GM23338 (cell line): Measurements from ENCODE around the gene TSC2. TPM values are rescaled to one million over a fixed set of nuclear protein-coding genes. Genes with fewer than 3 reads are reported as not detected.

ENCODE experiments used
- ATAC-seq: fragments of 200-7000 bp; cut with Tn5 transposase; 3 replicates; pipeline ENCODE4 v1.9.1; 2020
- DNase-seq: peaks from one replicate; pipeline ENCODE4 v3.0.0-alpha.2; 2015; ENCODE audit warnings: low spot score
- H2AFZ ChIP-seq: fragments of 200-600 bp; sonication (generic); 2 replicates; pipeline ENCODE4 v1.8.0; 2016; ENCODE audit warnings: antibody characterized with exemption, mild to moderate bottlenecking, moderate library complexity
- H3F3A ChIP-seq: fragments of 200-600 bp; sonication (generic); replicated peaks from 2 replicates; pipeline ENCODE4 v1.8.0; 2017; ENCODE audit warnings: antibody characterized with exemption, mixed run types, low read depth
- H3K27ac ChIP-seq: fragments of 200-600 bp; sonication (generic); 2 replicates; pipeline ENCODE4 v1.6.1; 2016; ENCODE audit warnings: low read depth
- H3K27me3 ChIP-seq: fragments of 200-600 bp; sonication (generic); 2 replicates; pipeline ENCODE4 v1.8.0; 2016; ENCODE audit warnings: mild to moderate bottlenecking, mixed run types, moderate library complexity; ENCODE audit not compliant: insufficient read depth
- H3K36me3 ChIP-seq: fragments of 200-600 bp; sonication (generic); 2 replicates; pipeline ENCODE4 v1.8.0; 2016; ENCODE audit warnings: mild to moderate bottlenecking; ENCODE audit not compliant: insufficient read depth
- H3K4me1 ChIP-seq: fragments of 200-600 bp; sonication (generic); 2 replicates; pipeline ENCODE4 v1.8.0; 2016; ENCODE audit warnings: mild to moderate bottlenecking, moderate library complexity; ENCODE audit not compliant: insufficient read depth
- H3K4me2 ChIP-seq: fragments of 200-600 bp; sonication (generic); 2 replicates; pipeline ENCODE4 v1.7.1; 2017; ENCODE audit warnings: mixed run types
- H3K4me3 ChIP-seq: fragments of 200-600 bp; sonication (generic); 2 replicates; pipeline ENCODE4 v1.6.1; 2016; ENCODE audit warnings: mixed run types
- H3K79me2 ChIP-seq: fragments of 200-600 bp; sonication (generic); replicated peaks from 2 replicates; pipeline ENCODE4 v1.8.0; 2017; ENCODE audit warnings: mild to moderate bottlenecking; ENCODE audit not compliant: insufficient read depth
- H3K9me2 ChIP-seq: fragments of 200-600 bp; sonication (generic); 2 replicates; pipeline ENCODE4 v1.8.0; 2017; ENCODE audit not compliant: insufficient read depth
- H4K20me1 ChIP-seq: fragments of 200-600 bp; sonication (generic); replicated peaks from 2 replicates; pipeline ENCODE4 v1.8.0; 2017; ENCODE audit warnings: mild to moderate bottlenecking; ENCODE audit not compliant: insufficient read depth
- H3K27ac Mint-ChIP-seq: 2 replicates; pipeline ENCODE4 v1.8.0; 2020; ENCODE audit warnings: inconsistent platforms, mild to moderate bottlenecking, moderate library complexity, mixed read lengths
- H3K27me3 Mint-ChIP-seq: 3 replicates; pipeline ENCODE4 v1.8.0; 2022; ENCODE audit warnings: low read depth, mild to moderate bottlenecking, moderate library complexity, mixed read lengths, inconsistent platforms; ENCODE audit not compliant: insufficient read depth, poor library complexity
- H3K36me3 Mint-ChIP-seq: 3 replicates; pipeline ENCODE4 v1.8.0; 2021; ENCODE audit warnings: low read depth, mild to moderate bottlenecking, inconsistent platforms, moderate library complexity, mixed read lengths
- H3K4me1 Mint-ChIP-seq: 3 replicates; pipeline ENCODE4 v1.8.0; 2020; ENCODE audit warnings: mild to moderate bottlenecking, inconsistent platforms, mixed read lengths
- H3K4me3 Mint-ChIP-seq: 3 replicates; pipeline ENCODE4 v1.8.0; 2021; ENCODE audit warnings: moderate library complexity, mild to moderate bottlenecking, inconsistent platforms, mixed read lengths
- H3K9me3 Mint-ChIP-seq: 3 replicates; pipeline ENCODE4 v1.8.0; 2020; ENCODE audit warnings: moderate library complexity, mild to moderate bottlenecking, inconsistent platforms, mixed read lengths
- CREB1 ChIP-seq: fragments of 250-450 bp; sonication (Bioruptor Pico); IDR thresholded peaks from 2 replicates; pipeline ENCODE4 v1.5.0; 2020; ENCODE audit warnings: low read depth, mild to moderate bottlenecking, moderate library complexity
- EZH2 ChIP-seq: fragments of 200-600 bp; sonication (generic); IDR thresholded peaks from one replicate; pipeline ENCODE4 v1.8.0; 2017; ENCODE audit warnings: antibody characterized with exemption, mild to moderate bottlenecking, low read depth; ENCODE audit not compliant: unreplicated experiment
- EZH2phosphoT487 ChIP-seq: fragments of 200-600 bp; sonication (generic); IDR thresholded peaks from one replicate; pipeline ENCODE4 v1.8.1; 2018; ENCODE audit warnings: antibody characterized with exemption; ENCODE audit not compliant: unreplicated experiment
- JUNB ChIP-seq: IDR thresholded peaks from one replicate; pipeline ENCODE4 v1.6.1; 2016; ENCODE audit warnings: antibody characterized with exemption; ENCODE audit not compliant: unreplicated experiment
- NANOG ChIP-seq: IDR thresholded peaks from 2 replicates; pipeline ENCODE4 v1.6.1; 2016; ENCODE audit warnings: antibody characterized with exemption, borderline replicate concordance
- POLR2AphosphoS5 ChIP-seq: IDR thresholded peaks from 2 replicates; pipeline ENCODE4 v1.6.1; 2016; ENCODE audit warnings: antibody characterized with exemption, low read depth
- STAT1 ChIP-seq: IDR thresholded peaks from one replicate; pipeline ENCODE4 v1.6.1; 2016; ENCODE audit warnings: antibody characterized with exemption; ENCODE audit not compliant: unreplicated experiment
- ZNF114 ChIP-seq: fragments of 250-450 bp; sonication (Bioruptor Pico); IDR thresholded peaks from 2 replicates; pipeline ENCODE4 v1.5.0; 2020; ENCODE audit warnings: mild to moderate bottlenecking, moderate library complexity
- ZNF331 ChIP-seq: fragments of 250-450 bp; sonication (Bioruptor Pico); IDR thresholded peaks from 2 replicates; pipeline ENCODE4 v1.5.0; 2020; ENCODE audit warnings: low read depth, mild to moderate bottlenecking, moderate library complexity
- polyA plus RNA-seq: library from polyadenylated mRNA; unstranded; fragments of >200 nt; fragmentation: Nextera tagmentation; extraction: Ambion mirVana; gene quantifications from 2 replicates; pipeline ENCODE4 v1.2.1, GENCODE V29; 2016
- total RNA-seq: library from RNA; depleted of rRNA; stranded (reverse); fragments of >200 nt; shearing (Covaris generic); gene quantifications from 2 replicates; pipeline ENCODE4 v1.2.3, GENCODE V29; 2014
- TF ChIP-seq, protein P1 (sequence below): fragments of 250-450 bp; sonication (Bioruptor Pico); IDR thresholded peaks from 2 replicates; pipeline ENCODE4 v1.5.0; 2020; ENCODE audit warnings: mild to moderate bottlenecking, moderate library complexity
- TF ChIP-seq, protein P2 (sequence below), 2 experiments: fragments of 200-600 bp in 1 of 2; sonication (generic) in 1 of 2; conservative IDR thresholded peaks; 2 replicates each; pipeline versions ENCODE4 v1.5.1 to v1.6.1; 2016 to 2017; ENCODE audit warnings: antibody characterized with exemption in 2 of 2, low read depth in 2 of 2, mild to moderate bottlenecking in 2 of 2, moderate library complexity in 1 of 2
- TF ChIP-seq, protein P3 (sequence below): IDR thresholded peaks from 2 replicates; pipeline ENCODE4 v1.6.1; 2016; ENCODE audit warnings: antibody characterized with exemption
- TF ChIP-seq, protein P4 (sequence below): IDR thresholded peaks from one replicate; pipeline ENCODE4 v1.6.1; 2018; ENCODE audit warnings: antibody characterized with exemption; ENCODE audit not compliant: unreplicated experiment

The TSC2 gene
- total and polyA plus RNA-seq, 2 experiments from 2014 or later: 40.5 to 93.0 TPM

DNA sequence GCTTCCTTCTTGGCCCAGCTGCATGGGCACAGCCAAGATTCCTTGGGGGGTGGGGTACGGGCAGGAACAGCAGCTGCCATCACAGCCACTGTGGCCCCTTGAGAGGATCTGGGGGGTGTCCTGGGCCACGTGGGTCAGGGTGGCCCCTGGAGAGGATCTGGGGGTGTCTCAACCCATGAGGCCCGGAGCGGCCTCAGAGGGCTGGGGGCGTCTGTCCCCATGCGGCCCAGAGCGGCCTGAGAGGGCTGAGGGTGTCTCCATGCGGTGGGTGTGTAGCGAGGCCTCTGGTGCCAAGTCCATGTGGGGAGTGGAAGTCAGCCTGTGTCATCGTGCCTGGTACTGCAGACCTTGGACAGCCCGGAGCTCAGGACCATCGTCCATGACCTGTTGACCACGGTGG is 13.7 kb downstream of the TSC2 start:
- peaks cover 12% of the 10 kb centered on the region for H3K27me3 Mint-ChIP-seq

More for the DNA sequence above, 13.7 kb downstream of the TSC2 start:
- no peaks in the 10 kb centered on the region for H3K4me1 ChIP-seq
- no peak overlapping the region for H2AFZ ChIP-seq
- H3K27ac Mint-ChIP-seq: no peak overlapping the region
- H3K27me3 ChIP-seq: no peaks in the 10 kb centered on the region
- DNase-seq (no peak), ATAC-seq (no peak)
- no peaks in the 10 kb centered on the region for H3K9me2 ChIP-seq
- no peaks in the 10 kb centered on the region for H3K9me3 Mint-ChIP-seq
- H3K4me3 ChIP-seq: no peak overlapping the region
- H3K36me3 Mint-ChIP-seq: peaks cover 17% of the 10 kb centered on the region
- no peak overlapping the region for H3K4me2 ChIP-seq
- 0 out of 2 replicates have a peak, but pooled peaks cover 4% of the 10 kb centered on the region for H3K36me3 ChIP-seq
- no peaks in the 10 kb centered on the region for H3K79me2 ChIP-seq
- no peak overlapping the region for H3K4me3 Mint-ChIP-seq
- no peaks in the 10 kb centered on the region for H3K4me1 Mint-ChIP-seq
- H3K27ac ChIP-seq: no peak overlapping the region
- no peaks in the 10 kb centered on the region for H3F3A ChIP-seq
- H4K20me1 ChIP-seq: no peaks in the 10 kb centered on the region; the same call in 1 of the 2 replicates
- TF ChIP-seq EZH2: no peak
- TF ChIP-seq ZNF331 (CRISPR knock-in tag): no peak
- TF ChIP-seq JUNB: no peak
- TF ChIP-seq, protein P1, sequence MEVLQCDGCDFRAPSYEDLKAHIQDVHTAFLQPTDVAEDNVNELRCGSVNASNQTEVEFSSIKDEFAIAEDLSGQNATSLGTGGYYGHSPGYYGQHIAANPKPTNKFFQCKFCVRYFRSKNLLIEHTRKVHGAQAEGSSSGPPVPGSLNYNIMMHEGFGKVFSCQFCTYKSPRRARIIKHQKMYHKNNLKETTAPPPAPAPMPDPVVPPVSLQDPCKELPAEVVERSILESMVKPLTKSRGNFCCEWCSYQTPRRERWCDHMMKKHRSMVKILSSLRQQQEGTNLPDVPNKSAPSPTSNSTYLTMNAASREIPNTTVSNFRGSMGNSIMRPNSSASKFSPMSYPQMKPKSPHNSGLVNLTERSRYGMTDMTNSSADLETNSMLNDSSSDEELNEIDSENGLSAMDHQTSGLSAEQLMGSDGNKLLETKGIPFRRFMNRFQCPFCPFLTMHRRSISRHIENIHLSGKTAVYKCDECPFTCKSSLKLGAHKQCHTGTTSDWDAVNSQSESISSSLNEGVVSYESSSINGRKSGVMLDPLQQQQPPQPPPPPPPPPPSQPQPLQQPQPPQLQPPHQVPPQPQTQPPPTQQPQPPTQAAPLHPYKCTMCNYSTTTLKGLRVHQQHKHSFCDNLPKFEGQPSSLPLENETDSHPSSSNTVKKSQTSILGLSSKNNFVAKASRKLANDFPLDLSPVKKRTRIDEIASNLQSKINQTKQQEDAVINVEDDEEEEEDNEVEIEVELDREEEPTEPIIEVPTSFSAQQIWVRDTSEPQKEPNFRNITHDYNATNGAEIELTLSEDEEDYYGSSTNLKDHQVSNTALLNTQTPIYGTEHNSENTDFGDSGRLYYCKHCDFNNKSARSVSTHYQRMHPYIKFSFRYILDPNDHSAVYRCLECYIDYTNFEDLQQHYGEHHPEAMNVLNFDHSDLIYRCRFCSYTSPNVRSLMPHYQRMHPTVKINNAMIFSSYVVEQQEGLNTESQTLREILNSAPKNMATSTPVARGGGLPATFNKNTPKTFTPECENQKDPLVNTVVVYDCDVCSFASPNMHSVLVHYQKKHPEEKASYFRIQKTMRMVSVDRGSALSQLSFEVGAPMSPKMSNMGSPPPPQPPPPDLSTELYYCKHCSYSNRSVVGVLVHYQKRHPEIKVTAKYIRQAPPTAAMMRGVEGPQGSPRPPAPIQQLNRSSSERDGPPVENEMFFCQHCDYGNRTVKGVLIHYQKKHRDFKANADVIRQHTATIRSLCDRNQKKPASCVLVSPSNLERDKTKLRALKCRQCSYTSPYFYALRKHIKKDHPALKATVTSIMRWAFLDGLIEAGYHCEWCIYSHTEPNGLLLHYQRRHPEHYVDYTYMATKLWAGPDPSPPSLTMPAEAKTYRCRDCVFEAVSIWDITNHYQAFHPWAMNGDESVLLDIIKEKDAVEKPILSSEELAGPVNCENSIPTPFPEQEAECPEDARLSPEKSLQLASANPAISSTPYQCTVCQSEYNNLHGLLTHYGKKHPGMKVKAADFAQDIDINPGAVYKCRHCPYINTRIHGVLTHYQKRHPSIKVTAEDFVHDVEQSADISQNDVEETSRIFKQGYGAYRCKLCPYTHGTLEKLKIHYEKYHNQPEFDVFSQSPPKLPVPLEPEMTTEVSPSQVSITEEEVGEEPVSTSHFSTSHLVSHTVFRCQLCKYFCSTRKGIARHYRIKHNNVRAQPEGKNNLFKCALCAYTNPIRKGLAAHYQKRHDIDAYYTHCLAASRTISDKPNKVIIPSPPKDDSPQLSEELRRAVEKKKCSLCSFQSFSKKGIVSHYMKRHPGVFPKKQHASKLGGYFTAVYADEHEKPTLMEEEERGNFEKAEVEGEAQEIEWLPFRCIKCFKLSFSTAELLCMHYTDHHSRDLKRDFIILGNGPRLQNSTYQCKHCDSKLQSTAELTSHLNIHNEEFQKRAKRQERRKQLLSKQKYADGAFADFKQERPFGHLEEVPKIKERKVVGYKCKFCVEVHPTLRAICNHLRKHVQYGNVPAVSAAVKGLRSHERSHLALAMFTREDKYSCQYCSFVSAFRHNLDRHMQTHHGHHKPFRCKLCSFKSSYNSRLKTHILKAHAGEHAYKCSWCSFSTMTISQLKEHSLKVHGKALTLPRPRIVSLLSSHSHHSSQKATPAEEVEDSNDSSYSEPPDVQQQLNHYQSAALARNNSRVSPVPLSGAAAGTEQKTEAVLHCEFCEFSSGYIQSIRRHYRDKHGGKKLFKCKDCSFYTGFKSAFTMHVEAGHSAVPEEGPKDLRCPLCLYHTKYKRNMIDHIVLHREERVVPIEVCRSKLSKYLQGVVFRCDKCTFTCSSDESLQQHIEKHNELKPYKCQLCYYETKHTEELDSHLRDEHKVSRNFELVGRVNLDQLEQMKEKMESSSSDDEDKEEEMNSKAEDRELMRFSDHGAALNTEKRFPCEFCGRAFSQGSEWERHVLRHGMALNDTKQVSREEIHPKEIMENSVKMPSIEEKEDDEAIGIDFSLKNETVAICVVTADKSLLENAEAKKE (CRISPR knock-in tag): no peak
- no peak for TF ChIP-seq NANOG
- TF ChIP-seq, protein P2, sequence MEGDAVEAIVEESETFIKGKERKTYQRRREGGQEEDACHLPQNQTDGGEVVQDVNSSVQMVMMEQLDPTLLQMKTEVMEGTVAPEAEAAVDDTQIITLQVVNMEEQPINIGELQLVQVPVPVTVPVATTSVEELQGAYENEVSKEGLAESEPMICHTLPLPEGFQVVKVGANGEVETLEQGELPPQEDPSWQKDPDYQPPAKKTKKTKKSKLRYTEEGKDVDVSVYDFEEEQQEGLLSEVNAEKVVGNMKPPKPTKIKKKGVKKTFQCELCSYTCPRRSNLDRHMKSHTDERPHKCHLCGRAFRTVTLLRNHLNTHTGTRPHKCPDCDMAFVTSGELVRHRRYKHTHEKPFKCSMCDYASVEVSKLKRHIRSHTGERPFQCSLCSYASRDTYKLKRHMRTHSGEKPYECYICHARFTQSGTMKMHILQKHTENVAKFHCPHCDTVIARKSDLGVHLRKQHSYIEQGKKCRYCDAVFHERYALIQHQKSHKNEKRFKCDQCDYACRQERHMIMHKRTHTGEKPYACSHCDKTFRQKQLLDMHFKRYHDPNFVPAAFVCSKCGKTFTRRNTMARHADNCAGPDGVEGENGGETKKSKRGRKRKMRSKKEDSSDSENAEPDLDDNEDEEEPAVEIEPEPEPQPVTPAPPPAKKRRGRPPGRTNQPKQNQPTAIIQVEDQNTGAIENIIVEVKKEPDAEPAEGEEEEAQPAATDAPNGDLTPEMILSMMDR (conservative IDR thresholded peaks at IDR 0.05; ENCODE audit: low read depth in 2 of 2): no peak
- TF ChIP-seq ZNF114 (CRISPR knock-in tag): no peak
- TF ChIP-seq EZH2phosphoT487: no peak
- TF ChIP-seq, protein P3, sequence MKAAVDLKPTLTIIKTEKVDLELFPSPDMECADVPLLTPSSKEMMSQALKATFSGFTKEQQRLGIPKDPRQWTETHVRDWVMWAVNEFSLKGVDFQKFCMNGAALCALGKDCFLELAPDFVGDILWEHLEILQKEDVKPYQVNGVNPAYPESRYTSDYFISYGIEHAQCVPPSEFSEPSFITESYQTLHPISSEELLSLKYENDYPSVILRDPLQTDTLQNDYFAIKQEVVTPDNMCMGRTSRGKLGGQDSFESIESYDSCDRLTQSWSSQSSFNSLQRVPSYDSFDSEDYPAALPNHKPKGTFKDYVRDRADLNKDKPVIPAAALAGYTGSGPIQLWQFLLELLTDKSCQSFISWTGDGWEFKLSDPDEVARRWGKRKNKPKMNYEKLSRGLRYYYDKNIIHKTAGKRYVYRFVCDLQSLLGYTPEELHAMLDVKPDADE: no peak
- no peak for TF ChIP-seq STAT1
- TF ChIP-seq POLR2AphosphoS5: no peak
- no peak for TF ChIP-seq CREB1 (CRISPR knock-in tag)
- TF ChIP-seq, protein P4, sequence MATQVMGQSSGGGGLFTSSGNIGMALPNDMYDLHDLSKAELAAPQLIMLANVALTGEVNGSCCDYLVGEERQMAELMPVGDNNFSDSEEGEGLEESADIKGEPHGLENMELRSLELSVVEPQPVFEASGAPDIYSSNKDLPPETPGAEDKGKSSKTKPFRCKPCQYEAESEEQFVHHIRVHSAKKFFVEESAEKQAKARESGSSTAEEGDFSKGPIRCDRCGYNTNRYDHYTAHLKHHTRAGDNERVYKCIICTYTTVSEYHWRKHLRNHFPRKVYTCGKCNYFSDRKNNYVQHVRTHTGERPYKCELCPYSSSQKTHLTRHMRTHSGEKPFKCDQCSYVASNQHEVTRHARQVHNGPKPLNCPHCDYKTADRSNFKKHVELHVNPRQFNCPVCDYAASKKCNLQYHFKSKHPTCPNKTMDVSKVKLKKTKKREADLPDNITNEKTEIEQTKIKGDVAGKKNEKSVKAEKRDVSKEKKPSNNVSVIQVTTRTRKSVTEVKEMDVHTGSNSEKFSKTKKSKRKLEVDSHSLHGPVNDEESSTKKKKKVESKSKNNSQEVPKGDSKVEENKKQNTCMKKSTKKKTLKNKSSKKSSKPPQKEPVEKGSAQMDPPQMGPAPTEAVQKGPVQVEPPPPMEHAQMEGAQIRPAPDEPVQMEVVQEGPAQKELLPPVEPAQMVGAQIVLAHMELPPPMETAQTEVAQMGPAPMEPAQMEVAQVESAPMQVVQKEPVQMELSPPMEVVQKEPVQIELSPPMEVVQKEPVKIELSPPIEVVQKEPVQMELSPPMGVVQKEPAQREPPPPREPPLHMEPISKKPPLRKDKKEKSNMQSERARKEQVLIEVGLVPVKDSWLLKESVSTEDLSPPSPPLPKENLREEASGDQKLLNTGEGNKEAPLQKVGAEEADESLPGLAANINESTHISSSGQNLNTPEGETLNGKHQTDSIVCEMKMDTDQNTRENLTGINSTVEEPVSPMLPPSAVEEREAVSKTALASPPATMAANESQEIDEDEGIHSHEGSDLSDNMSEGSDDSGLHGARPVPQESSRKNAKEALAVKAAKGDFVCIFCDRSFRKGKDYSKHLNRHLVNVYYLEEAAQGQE: no peak
